WTC11 (cell line): Measurements from ENCODE around the gene HSFX3. TPM values are rescaled to one million over a fixed set of nuclear protein-coding genes. Genes with fewer than 3 reads are reported as not detected.
"Not testable (repeated sequence)": the region's sequence is repeated elsewhere in the genome, so short reads cannot be mapped to it uniquely, and the experiment has no call there.

Experiments used
- ATAC-seq: fragments of 200-7000 bp; cut with Tn5 transposase; 2 replicates; pipeline ENCODE4 v1.10.0; 2021; ENCODE audit warnings: mild to moderate bottlenecking, moderate library complexity
- CTCF ChIA-PET: fragments of 300-600 bp; sonication (Branson Sonifier 250); formaldehyde crosslinking; loops from one replicate; lab custom pipeline; 2021; ENCODE audit warnings: antibody characterized with exemption; lab: Charles Lee
- POLR2A ChIA-PET: fragments of 350-600 bp; sonication (Branson Sonifier 250); formaldehyde crosslinking; loops from one replicate; lab custom pipeline; 2021; ENCODE audit warnings: antibody characterized with exemption; lab: Charles Lee
- DNase-seq: peaks from one replicate; pipeline ENCODE4 v3.0.0; 2021; ENCODE audit warnings: low spot score
- H3K27ac Mint-ChIP-seq: 2 replicates; pipeline ENCODE4 v1.8.0; 2021; ENCODE audit warnings: mixed read lengths
- H3K27me3 Mint-ChIP-seq: 2 replicates; pipeline ENCODE4 v1.8.0; 2021; ENCODE audit warnings: low read depth, mild to moderate bottlenecking, moderate library complexity, mixed read lengths
- H3K36me3 Mint-ChIP-seq: 2 replicates; pipeline ENCODE4 v1.8.0; 2021; ENCODE audit warnings: mixed read lengths
- H3K4me1 Mint-ChIP-seq: 2 replicates; pipeline ENCODE4 v1.8.0; 2022; ENCODE audit warnings: mixed read lengths
- H3K4me3 Mint-ChIP-seq: 2 replicates; pipeline ENCODE4 v1.8.0; 2021; ENCODE audit warnings: mild to moderate bottlenecking, moderate library complexity, mixed read lengths
- H3K9me3 Mint-ChIP-seq: 2 replicates; pipeline ENCODE4 v1.8.0; 2021; ENCODE audit warnings: mixed read lengths
- ATF3 ChIP-seq: sonication (generic); formaldehyde crosslinking; conservative IDR thresholded peaks from 2 replicates; pipeline ENCODE4 v1.8.1; 2022; ENCODE audit warnings: mild to moderate bottlenecking, missing genetic modification reagents
- CBFB ChIP-seq: sonication (generic); formaldehyde crosslinking; IDR thresholded peaks from 2 replicates; pipeline ENCODE4 v1.8.1; 2022; ENCODE audit warnings: mild to moderate bottlenecking, low read depth, missing genetic modification reagents
- CREB1 ChIP-seq: sonication (generic); formaldehyde crosslinking; IDR thresholded peaks from 2 replicates; pipeline ENCODE4 v1.8.0; 2023; ENCODE audit warnings: mild to moderate bottlenecking, missing genetic modification reagents
- E2F1 ChIP-seq: sonication (generic); formaldehyde crosslinking; IDR thresholded peaks from 2 replicates; pipeline ENCODE4 v1.8.0; 2022; ENCODE audit warnings: mild to moderate bottlenecking, missing genetic modification reagents
- ELF4 ChIP-seq: sonication (generic); formaldehyde crosslinking; IDR thresholded peaks from 2 replicates; pipeline ENCODE4 v1.8.1; 2022; ENCODE audit warnings: low read depth, mild to moderate bottlenecking, moderate library complexity, missing genetic modification reagents
- ETV6 ChIP-seq: sonication (generic); formaldehyde crosslinking; IDR thresholded peaks from 2 replicates; pipeline ENCODE4 v1.8.1; 2022; ENCODE audit warnings: mild to moderate bottlenecking, missing genetic modification reagents
- FOXP1 ChIP-seq: sonication (generic); formaldehyde crosslinking; IDR thresholded peaks from 2 replicates; pipeline ENCODE4 v1.8.0; 2022; ENCODE audit warnings: missing genetic modification reagents, mild to moderate bottlenecking, moderate library complexity, borderline replicate concordance
- NFE2L1 ChIP-seq: sonication (generic); formaldehyde crosslinking; IDR thresholded peaks from 2 replicates; pipeline ENCODE4 v1.8.1; 2023; ENCODE audit warnings: missing genetic modification reagents
- RORB ChIP-seq: fragments of 250-450 bp; sonication (Bioruptor Pico); IDR thresholded peaks from 2 replicates; pipeline ENCODE4 v1.9.0; 2021; ENCODE audit warnings: mild to moderate bottlenecking
- SMAD3 ChIP-seq: sonication (generic); formaldehyde crosslinking; IDR thresholded peaks from 2 replicates; pipeline ENCODE4 v1.8.0; 2022; ENCODE audit warnings: missing genetic modification reagents, mild to moderate bottlenecking, borderline replicate concordance
- SOX15 ChIP-seq: fragments of 250-450 bp; sonication (Bioruptor Pico); IDR thresholded peaks from 2 replicates; pipeline ENCODE4 v1.9.0; 2021; ENCODE audit warnings: mild to moderate bottlenecking
- SP1 ChIP-seq: sonication (generic); formaldehyde crosslinking; conservative IDR thresholded peaks from 2 replicates; pipeline ENCODE4 v1.8.1; 2022; ENCODE audit warnings: missing genetic modification reagents
- total RNA-seq: library from RNA; stranded (reverse); gene quantifications from 3 replicates; pipeline ENCODE4 v1.2.3, GENCODE V29; 2021
- TF ChIP-seq, protein P1 (sequence below): sonication (generic); formaldehyde crosslinking; IDR thresholded peaks from 2 replicates; pipeline ENCODE4 v1.8.1; 2022; ENCODE audit warnings: mild to moderate bottlenecking, missing genetic modification reagents, moderate library complexity, borderline replicate concordance
- TF ChIP-seq, protein P2 (sequence below): sonication (generic); formaldehyde crosslinking; IDR thresholded peaks from 2 replicates; pipeline ENCODE4 v1.8.0; 2022; ENCODE audit warnings: mild to moderate bottlenecking, missing genetic modification reagents

The HSFX3 gene
- total RNA-seq, 1 experiment from 2014 or later, result not detected

DNA sequence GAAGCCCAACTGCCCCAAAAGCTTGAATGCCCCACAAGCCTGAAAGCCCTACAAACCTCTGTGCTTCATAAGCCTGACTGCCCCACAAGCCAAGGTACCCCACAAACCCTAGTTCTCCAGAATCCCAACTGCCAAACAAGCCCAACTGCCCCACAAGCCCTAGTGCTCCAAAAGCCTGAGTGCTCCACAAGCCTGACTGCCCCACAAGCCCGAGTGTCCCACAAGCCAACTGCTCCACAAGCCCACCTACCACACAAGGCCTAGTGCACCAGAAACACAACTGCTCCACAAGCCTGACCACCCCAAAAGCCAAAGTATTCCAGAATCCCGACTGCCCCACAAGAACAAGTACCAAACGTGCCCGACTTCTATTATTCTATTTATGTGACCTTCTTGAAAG, 13.6 kb upstream of the HSFX3 start:
- H3K27me3 Mint-ChIP-seq, result no peaks in the 10 kb centered on the region; the same call in 1 of the 2 replicates
- ChIA-PET CTCF (no interaction called here), POLR2A (no interaction called here)
- TF ChIP-seq, protein P1, sequence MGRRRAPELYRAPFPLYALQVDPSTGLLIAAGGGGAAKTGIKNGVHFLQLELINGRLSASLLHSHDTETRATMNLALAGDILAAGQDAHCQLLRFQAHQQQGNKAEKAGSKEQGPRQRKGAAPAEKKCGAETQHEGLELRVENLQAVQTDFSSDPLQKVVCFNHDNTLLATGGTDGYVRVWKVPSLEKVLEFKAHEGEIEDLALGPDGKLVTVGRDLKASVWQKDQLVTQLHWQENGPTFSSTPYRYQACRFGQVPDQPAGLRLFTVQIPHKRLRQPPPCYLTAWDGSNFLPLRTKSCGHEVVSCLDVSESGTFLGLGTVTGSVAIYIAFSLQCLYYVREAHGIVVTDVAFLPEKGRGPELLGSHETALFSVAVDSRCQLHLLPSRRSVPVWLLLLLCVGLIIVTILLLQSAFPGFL, result no peak
- TF ChIP-seq ATF3 (no peak), RORB (no peak), FOXP1 (CRISPR knock-in tag) (no peak), SOX15 (no peak), CREB1 (CRISPR knock-in tag) (no peak), CBFB (CRISPR knock-in tag) (no peak), SMAD3 (CRISPR knock-in tag) (no peak), ELF4 (CRISPR knock-in tag) (no peak), E2F1 (CRISPR knock-in tag) (no peak), ETV6 (no peak), NFE2L1 (CRISPR knock-in tag) (no peak), SP1 (CRISPR knock-in tag) (no peak)
- TF ChIP-seq, protein P2, sequence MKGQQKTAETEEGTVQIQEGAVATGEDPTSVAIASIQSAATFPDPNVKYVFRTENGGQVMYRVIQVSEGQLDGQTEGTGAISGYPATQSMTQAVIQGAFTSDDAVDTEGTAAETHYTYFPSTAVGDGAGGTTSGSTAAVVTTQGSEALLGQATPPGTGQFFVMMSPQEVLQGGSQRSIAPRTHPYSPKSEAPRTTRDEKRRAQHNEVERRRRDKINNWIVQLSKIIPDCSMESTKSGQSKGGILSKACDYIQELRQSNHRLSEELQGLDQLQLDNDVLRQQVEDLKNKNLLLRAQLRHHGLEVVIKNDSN (CRISPR knock-in tag), result no peak
- H3K9me3 Mint-ChIP-seq, result peaks cover 19% of the 10 kb centered on the region
- no peak for ATAC-seq
- no peaks in the 10 kb centered on the region for H3K4me1 Mint-ChIP-seq
- peaks cover 14% of the 10 kb centered on the region for H3K36me3 Mint-ChIP-seq
- H3K27ac Mint-ChIP-seq, result no peak overlapping the region
- H3K4me3 Mint-ChIP-seq, result no peak overlapping the region
- no peak for DNase-seq

DNA sequence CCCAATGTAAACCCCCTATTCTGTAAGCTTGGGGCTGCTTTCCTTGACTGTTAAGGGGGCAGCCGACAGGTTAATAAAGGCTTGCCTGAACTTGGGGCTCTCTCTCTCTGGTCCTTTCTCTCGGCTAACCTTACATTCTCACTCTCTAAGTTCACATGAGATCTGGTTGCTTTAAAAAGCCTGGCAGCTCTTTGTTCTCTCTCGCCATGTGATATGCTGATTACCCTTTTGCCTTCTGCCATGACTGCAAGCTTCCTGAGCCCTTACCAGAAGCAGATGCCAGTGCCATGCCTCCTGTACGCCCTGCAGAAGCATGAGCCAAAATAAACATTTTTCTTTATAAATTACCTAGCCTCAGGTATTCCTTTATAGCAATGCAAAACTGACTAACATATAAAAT, 5.5 kb upstream of the HSFX3 start:
- H3K4me1 Mint-ChIP-seq, CTCF ChIA-PET: not testable (repeated sequence)

GRCh38 chrX:149551939-149552248, 2.2 kb upstream of the HSFX3 start:
- POLR2A ChIA-PET, H3K27ac Mint-ChIP-seq, CTCF ChIA-PET, ATAC-seq, H3K4me1 Mint-ChIP-seq, DNase-seq, H3K36me3 Mint-ChIP-seq, H3K4me3 Mint-ChIP-seq, H3K9me3 Mint-ChIP-seq, H3K27me3 Mint-ChIP-seq: not testable (repeated sequence)

More for the DNA sequence above, 5.5 kb upstream of the HSFX3 start:
- H3K4me3 Mint-ChIP-seq, H3K9me3 Mint-ChIP-seq, DNase-seq, H3K27ac Mint-ChIP-seq, H3K36me3 Mint-ChIP-seq, POLR2A ChIA-PET, H3K27me3 Mint-ChIP-seq: not testable (repeated sequence)
- peak; percentile 43; the same call in 1 of the 2 replicates for ATAC-seq

DNA sequence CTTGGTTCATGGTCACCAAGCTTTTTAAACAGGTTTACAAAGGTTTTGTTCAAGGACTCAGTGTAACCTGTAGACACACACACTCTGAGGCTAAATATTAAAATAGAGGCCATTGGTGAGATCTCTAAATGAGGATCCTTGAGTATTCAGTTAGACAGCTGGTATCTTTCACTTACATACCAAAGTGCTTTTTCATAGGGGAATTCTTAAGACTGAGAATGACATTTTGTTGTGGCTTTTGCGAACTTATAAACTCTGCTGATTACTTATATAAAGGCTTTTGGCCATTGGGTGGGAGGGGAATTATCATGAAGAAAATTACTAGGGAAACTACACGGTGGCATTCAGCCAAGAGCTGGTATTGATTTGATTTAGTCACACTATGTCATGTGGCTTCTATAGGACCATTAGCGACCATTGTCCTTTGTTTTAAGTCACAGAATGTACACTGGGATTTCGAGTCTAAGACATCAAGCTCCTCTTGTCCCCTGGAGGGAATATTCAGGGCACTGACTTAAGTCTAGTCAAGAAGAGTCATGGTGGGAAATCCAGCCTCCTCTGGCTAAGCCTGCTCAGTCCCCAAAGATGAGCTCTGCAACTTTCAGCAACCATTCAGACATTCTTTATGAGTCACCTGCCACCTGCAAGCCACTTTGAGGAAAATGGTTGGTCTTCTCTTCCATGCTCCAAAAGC, 1.7 kb upstream of the HSFX3 start:
- CTCF ChIA-PET, ATAC-seq, H3K4me3 Mint-ChIP-seq, H3K36me3 Mint-ChIP-seq, H3K27ac Mint-ChIP-seq, POLR2A ChIA-PET, DNase-seq, H3K27me3 Mint-ChIP-seq, H3K4me1 Mint-ChIP-seq, H3K9me3 Mint-ChIP-seq: not testable (repeated sequence)

GRCh38 chrX:149550454-149550853, 730 bp upstream of the HSFX3 start:
- H3K9me3 Mint-ChIP-seq, POLR2A ChIA-PET, DNase-seq, H3K27me3 Mint-ChIP-seq, H3K36me3 Mint-ChIP-seq, H3K27ac Mint-ChIP-seq, H3K4me3 Mint-ChIP-seq, CTCF ChIA-PET, ATAC-seq, H3K4me1 Mint-ChIP-seq: not testable (repeated sequence)

- H3K36me3 Mint-ChIP-seq, H3K9me3 Mint-ChIP-seq, H3K4me1 Mint-ChIP-seq, CTCF ChIA-PET, H3K27me3 Mint-ChIP-seq, H3K27ac Mint-ChIP-seq, H3K4me3 Mint-ChIP-seq, ATAC-seq, POLR2A ChIA-PET, DNase-seq: not testable (repeated sequence)
These were observed 1.9 kb downstream of the HSFX3 start for GRCh38 chrX:149547782-149548181.

GRCh38 chrX:149546962-149547361, 2.8 kb downstream of the HSFX3 start:
- H3K9me3 Mint-ChIP-seq, ATAC-seq, DNase-seq, POLR2A ChIA-PET, H3K4me3 Mint-ChIP-seq, H3K27me3 Mint-ChIP-seq, CTCF ChIA-PET, H3K36me3 Mint-ChIP-seq, H3K27ac Mint-ChIP-seq, H3K4me1 Mint-ChIP-seq: not testable (repeated sequence)
